ENCODE results near the gene PPP3CA. TPM values are rescaled to one million over a fixed set of nuclear protein-coding genes. Genes with fewer than 3 reads are reported as not detected.
"Not testable (repeated sequence)": the region's sequence is repeated elsewhere in the genome, so short reads cannot be mapped to it uniquely, and the experiment has no call there.

The PPP3CA gene
- total RNA-seq, 1 experiment from 2014 or later = 15.5 TPM

DNA sequence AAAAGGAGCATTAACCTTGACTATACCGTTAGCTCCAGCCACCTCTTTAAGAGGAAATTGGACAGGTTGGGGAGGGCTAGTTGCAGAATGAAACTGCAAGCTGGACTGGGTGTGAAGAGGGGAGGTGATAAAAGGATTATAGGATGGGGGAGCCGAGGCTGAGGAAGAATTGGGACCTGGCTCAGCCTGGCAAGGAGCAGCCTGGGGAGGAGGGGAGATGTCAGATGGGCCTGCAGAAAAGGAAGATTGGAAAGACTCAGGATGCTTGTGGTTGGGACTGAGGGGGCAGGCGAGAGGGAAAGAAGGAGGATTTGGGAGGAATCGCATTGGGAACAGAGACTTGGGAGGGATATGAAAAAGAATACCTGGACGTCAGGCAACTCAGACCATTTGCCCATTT is 351.7 kb downstream of the PPP3CA start:
- no peak overlapping the region for H3K4me3 ChIP-seq (ENCODE audit: low read length)

GRCh38 chr4:100995002-100995401 is 352.3 kb downstream of the PPP3CA start:
- H3K36me3 ChIP-seq (ENCODE audit: low read depth, low read length); H3K9ac ChIP-seq (ENCODE audit: low read length); H3K4me3 ChIP-seq (ENCODE audit: low read length); H3K27me3 ChIP-seq (ENCODE audit: low read length); H4K20me1 ChIP-seq (ENCODE audit: low read length); H3K27ac ChIP-seq (ENCODE audit: low read length); H3K9me2 ChIP-seq (replicated peaks; ENCODE audit: low read length); BruUV-seq (replicated peaks); H2AFZ ChIP-seq (ENCODE audit: low read length); ATAC-seq; DNase-seq; H3K9me3 ChIP-seq (ENCODE audit: low read length); H3K4me2 ChIP-seq (ENCODE audit: low read length); H3K79me2 ChIP-seq (ENCODE audit: low read length); intact Hi-C loops (cut with micrococcal nuclease); CTCF ChIA-PET; POLR2A ChIA-PET (ENCODE audit: unreplicated experiment); H3F3A ChIP-seq (ENCODE audit: low read length, unreplicated experiment); H3K4me1 ChIP-seq (ENCODE audit: insufficient read depth, low read length): not testable (repeated sequence)

More for the DNA sequence above, 351.7 kb downstream of the PPP3CA start:
- Histone ChIP-seq H3K4me1 (ENCODE audit: insufficient read depth, low read length) (no peaks in the 10 kb centered on the region), H4K20me1 (ENCODE audit: low read length) (no peaks in the 10 kb centered on the region), H3K79me2 (ENCODE audit: low read length) (no peaks in the 10 kb centered on the region), H3F3A (ENCODE audit: low read length, unreplicated experiment) (no peaks in the 10 kb centered on the region), H3K9me2 (replicated peaks; ENCODE audit: low read length) (no peaks in the 10 kb centered on the region), H2AFZ (ENCODE audit: low read length) (no peak overlapping the region), H3K9ac (ENCODE audit: low read length) (no peak overlapping the region), H3K36me3 (ENCODE audit: low read depth, low read length) (no peaks in the 10 kb centered on the region), H3K4me2 (ENCODE audit: low read length) (no peak overlapping the region), H3K27me3 (ENCODE audit: low read length) (no peaks in the 10 kb centered on the region), H3K9me3 (ENCODE audit: low read length) (no peaks in the 10 kb centered on the region), H3K27ac (ENCODE audit: low read length) (no peak overlapping the region)
- ChIA-PET POLR2A (ENCODE audit: unreplicated experiment) (no interaction called here), CTCF (no interaction called here)
- BruUV-seq (replicated peaks) = no TSS peak
- ATAC-seq (no peak), DNase-seq (no peak)
- intact Hi-C loops (cut with micrococcal nuclease) = no loop called here
- TF ChIP-seq EZH2 (IDR thresholded peaks at IDR 0.05; ENCODE audit: low read length, unreplicated experiment) (no peak), CTCF (conservative IDR thresholded peaks at IDR 0.05; ENCODE audit: low read depth, low read length) (no peak), EZH2phosphoT487 (IDR thresholded peaks at IDR 0.05; ENCODE audit: borderline replicate concordance, low read length) (no peak)

DNA sequence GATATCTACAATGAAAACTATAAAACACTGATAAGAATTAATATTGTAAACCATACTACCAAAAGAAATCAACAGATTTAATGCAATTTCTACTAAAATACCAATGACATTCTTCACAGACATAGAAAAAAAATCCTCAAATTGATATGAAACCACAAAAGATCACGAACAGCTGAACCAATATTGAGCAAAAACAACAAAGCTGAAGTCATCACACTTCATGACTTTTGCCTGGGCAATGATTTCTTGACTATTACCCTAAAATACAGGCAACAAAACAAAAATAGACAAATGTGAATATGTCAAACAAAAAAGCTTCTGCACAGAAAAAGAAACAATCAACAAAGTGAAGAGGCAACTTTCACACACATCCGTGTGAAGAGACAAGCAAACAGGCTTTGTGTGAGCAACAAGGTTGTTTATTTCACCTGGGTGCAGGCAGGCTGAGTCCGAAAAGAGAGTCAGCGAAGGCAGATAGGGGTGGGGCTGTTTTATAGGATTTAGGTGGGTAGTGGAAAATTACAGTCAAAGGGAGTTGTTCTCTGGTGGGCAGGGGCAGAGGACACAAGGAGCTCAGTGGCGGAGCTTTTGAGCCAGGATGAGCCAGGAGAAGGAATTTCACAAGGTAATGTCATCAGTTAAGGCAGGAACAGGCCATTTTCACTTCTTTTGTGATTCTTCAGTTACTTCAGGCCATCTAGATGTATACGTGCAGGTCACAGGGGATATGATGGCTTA is 355.8 kb downstream of the PPP3CA start:
- H3K4me2 ChIP-seq (ENCODE audit: low read length); POLR2A ChIA-PET (ENCODE audit: unreplicated experiment); BruUV-seq (replicated peaks); H3K4me1 ChIP-seq (ENCODE audit: insufficient read depth, low read length); DNase-seq; H3K27ac ChIP-seq (ENCODE audit: low read length); H3K27me3 ChIP-seq (ENCODE audit: low read length); CTCF ChIA-PET; H3K79me2 ChIP-seq (ENCODE audit: low read length); H2AFZ ChIP-seq (ENCODE audit: low read length); H3K9me3 ChIP-seq (ENCODE audit: low read length); H4K20me1 ChIP-seq (ENCODE audit: low read length); H3K9me2 ChIP-seq (replicated peaks; ENCODE audit: low read length); H3F3A ChIP-seq (ENCODE audit: low read length, unreplicated experiment); intact Hi-C loops (cut with micrococcal nuclease); H3K36me3 ChIP-seq (ENCODE audit: low read depth, low read length); ATAC-seq; H3K9ac ChIP-seq (ENCODE audit: low read length); H3K4me3 ChIP-seq (ENCODE audit: low read length): not testable (repeated sequence)

- Histone ChIP-seq H3K4me3 (ENCODE audit: low read length) (no peak overlapping the region), H3K27me3 (ENCODE audit: low read length) (no peaks in the 10 kb centered on the region), H3K4me2 (ENCODE audit: low read length) (no peak overlapping the region), H3K4me1 (ENCODE audit: insufficient read depth, low read length) (peaks cover 6% of the 10 kb centered on the region; the same call in 1 of the 2 replicates), H2AFZ (ENCODE audit: low read length) (no peak overlapping the region), H3K79me2 (ENCODE audit: low read length) (no peaks in the 10 kb centered on the region), H3F3A (ENCODE audit: low read length, unreplicated experiment) (no peaks in the 10 kb centered on the region), H3K27ac (ENCODE audit: low read length) (no peak overlapping the region), H3K9ac (ENCODE audit: low read length) (no peak overlapping the region), H3K36me3 (ENCODE audit: low read depth, low read length) (no peaks in the 10 kb centered on the region), H4K20me1 (ENCODE audit: low read length) (no peaks in the 10 kb centered on the region), H3K9me3 (ENCODE audit: low read length) (no peaks in the 10 kb centered on the region), H3K9me2 (replicated peaks; ENCODE audit: low read length) (no peaks in the 10 kb centered on the region)
- intact Hi-C loops (cut with micrococcal nuclease) = no loop called here
- BruUV-seq (replicated peaks) = no TSS peak
- DNase-seq (no peak), ATAC-seq (no peak)
- ChIA-PET CTCF (no interaction called here), POLR2A (ENCODE audit: unreplicated experiment) (no interaction called here)
- no peak for TF ChIP-seq CTCF (conservative IDR thresholded peaks at IDR 0.05; ENCODE audit: low read depth, low read length)
Observed at GRCh38 chr4:100989401-100989800, 357.9 kb downstream of the PPP3CA start.
